ENCODE results near the gene NXN.
"Not testable (repeated sequence)": the region's sequence is repeated elsewhere in the genome, so short reads cannot be mapped to it uniquely, and the experiment has no call there.

NXN gene

GRCh38 chr17:824378-824777, 155.2 kb downstream of the NXN start:
- no peak for FAIRE-seq

- FAIRE-seq = no peak
These were observed 156.1 kb downstream of the NXN start for GRCh38 chr17:823501-823902.

- no peak for FAIRE-seq
These were observed 160.3 kb downstream of the NXN start for GRCh38 chr17:819251-819650.

GRCh38 chr17:814371-814770, 165.2 kb downstream of the NXN start:
- no peak for FAIRE-seq

- FAIRE-seq = no peak
These were observed 166.9 kb downstream of the NXN start for GRCh38 chr17:812638-813204.

- no peak for FAIRE-seq
These were observed 168.4 kb downstream of the NXN start for GRCh38 chr17:811051-811784.

GRCh38 chr17:807523-808294, 171.9 kb downstream of the NXN start:
- FAIRE-seq = no peak

GRCh38 chr17:806781-807522, 172.6 kb downstream of the NXN start:
- FAIRE-seq = no peak

GRCh38 chr17:806346-806745, 173.2 kb downstream of the NXN start:
- no peak for FAIRE-seq

- FAIRE-seq = not testable (repeated sequence)
These were observed 173.7 kb downstream of the NXN start for GRCh38 chr17:805886-806285.

GRCh38 chr17:804541-805435, 174.8 kb downstream of the NXN start:
- no peak for FAIRE-seq

- FAIRE-seq = no peak
These were observed 176.4 kb downstream of the NXN start for GRCh38 chr17:802901-803881.

GRCh38 chr17:802481-802880, 177.1 kb downstream of the NXN start:
- FAIRE-seq = no peak

- no peak for FAIRE-seq
These were observed 177.9 kb downstream of the NXN start for GRCh38 chr17:801660-802059.

GRCh38 chr17:800446-801242, 178.9 kb downstream of the NXN start:
- no peak for FAIRE-seq

GRCh38 chr17:799261-799660, 180.3 kb downstream of the NXN start:
- no peak for FAIRE-seq

GRCh38 chr17:798246-798645, 181.3 kb downstream of the NXN start:
- no peak for FAIRE-seq

GRCh38 chr17:797236-797840, 182.2 kb downstream of the NXN start:
- no peak for FAIRE-seq

GRCh38 chr17:796609-797008, 183.0 kb downstream of the NXN start:
- FAIRE-seq = no peak

GRCh38 chr17:795721-796120, 183.9 kb downstream of the NXN start:
- FAIRE-seq = no peak

Data from colon (tissue), 2 donors.